Measurements from ENCODE around the gene HNF4A.
A peak's percentile ranks its signal among the peaks of the same experiment; 100 is the strongest.
"Not testable (repeated sequence)": the region's sequence is repeated elsewhere in the genome, so short reads cannot be mapped to it uniquely, and the experiment has no call there.

The HNF4A gene

GRCh38 chr20:44355498-44356352 lies at the start of gene HNF4A:
Gene HNF4A (plus strand): TSS chr20:44355699. CDS start chr20:44355805, 106 bp downstream.
- DNase-seq, result no peak
- in situ Hi-C loops (cut with MboI; ENCODE audit: low pct_unique_long_range_greater_than_20kb, low sequenced_read_pairs), result no loop called here

- DNase-seq, result no peak
- in situ Hi-C loops (cut with MboI; ENCODE audit: low pct_unique_long_range_greater_than_20kb, low sequenced_read_pairs), result no loop called here
Observed at GRCh38 chr20:44306927-44307326, 48.6 kb upstream of the HNF4A start.

GRCh38 chr20:44309763-44310663 lies 45.5 kb upstream of the HNF4A start:
- in situ Hi-C loops (cut with MboI; ENCODE audit: low pct_unique_long_range_greater_than_20kb, low sequenced_read_pairs), result no loop called here
- DNase-seq, result peak; percentile 57

- DNase-seq, result peak; percentile 95
- in situ Hi-C loops (cut with MboI; ENCODE audit: low pct_unique_long_range_greater_than_20kb, low sequenced_read_pairs), result no loop called here
Observed at GRCh38 chr20:44310664-44311639, 44.5 kb upstream of the HNF4A start, which contains the start of gene FITM2. Gene FITM2 (minus strand): TSS chr20:44311202. CDS start chr20:44311148, 54 bp downstream.

GRCh38 chr20:44314870-44315269 lies 40.6 kb upstream of the HNF4A start:
- in situ Hi-C loops (cut with MboI; ENCODE audit: low pct_unique_long_range_greater_than_20kb, low sequenced_read_pairs), result no loop called here
- no peak for DNase-seq

GRCh38 chr20:44319839-44320422 lies 35.6 kb upstream of the HNF4A start:
- in situ Hi-C loops (cut with MboI; ENCODE audit: low pct_unique_long_range_greater_than_20kb, low sequenced_read_pairs), result no loop called here

GRCh38 chr20:44324343-44324742 lies 31.2 kb upstream of the HNF4A start:
- in situ Hi-C loops (cut with MboI; ENCODE audit: low pct_unique_long_range_greater_than_20kb, low sequenced_read_pairs), result no loop called here

More at GRCh38 chr20:44319839-44320422, 35.6 kb upstream of the HNF4A start:
- DNase-seq, result no peak

GRCh38 chr20:44326391-44327159 lies 28.9 kb upstream of the HNF4A start:
- no peak for DNase-seq
- in situ Hi-C loops (cut with MboI; ENCODE audit: low pct_unique_long_range_greater_than_20kb, low sequenced_read_pairs), result no loop called here

More at GRCh38 chr20:44324343-44324742, 31.2 kb upstream of the HNF4A start:
- no peak for DNase-seq

GRCh38 chr20:44327748-44328147 lies 27.8 kb upstream of the HNF4A start:
- DNase-seq; in situ Hi-C loops (cut with MboI; ENCODE audit: low pct_unique_long_range_greater_than_20kb, low sequenced_read_pairs): not testable (repeated sequence)

GRCh38 chr20:44328428-44328827 lies 27.1 kb upstream of the HNF4A start:
- in situ Hi-C loops (cut with MboI; ENCODE audit: low pct_unique_long_range_greater_than_20kb, low sequenced_read_pairs), result no loop called here
- no peak for DNase-seq

GRCh38 chr20:44331201-44331600 lies 24.3 kb upstream of the HNF4A start:
- in situ Hi-C loops (cut with MboI; ENCODE audit: low pct_unique_long_range_greater_than_20kb, low sequenced_read_pairs), result no loop called here

GRCh38 chr20:44334306-44334705 lies 21.2 kb upstream of the HNF4A start:
- DNase-seq, result no peak
- in situ Hi-C loops (cut with MboI; ENCODE audit: low pct_unique_long_range_greater_than_20kb, low sequenced_read_pairs), result no loop called here

More at GRCh38 chr20:44331201-44331600, 24.3 kb upstream of the HNF4A start:
- DNase-seq, result no peak

- DNase-seq, result no peak
- in situ Hi-C loops (cut with MboI; ENCODE audit: low pct_unique_long_range_greater_than_20kb, low sequenced_read_pairs), result no loop called here
Observed at GRCh38 chr20:44334709-44335108, 20.8 kb upstream of the HNF4A start.

GRCh38 chr20:44335675-44336074 lies 19.8 kb upstream of the HNF4A start:
- no peak for DNase-seq
- in situ Hi-C loops (cut with MboI; ENCODE audit: low pct_unique_long_range_greater_than_20kb, low sequenced_read_pairs), result no loop called here

- in situ Hi-C loops (cut with MboI; ENCODE audit: low pct_unique_long_range_greater_than_20kb, low sequenced_read_pairs), result no loop called here
- no peak for DNase-seq
Observed at GRCh38 chr20:44336086-44336485, 19.4 kb upstream of the HNF4A start.

GRCh38 chr20:44336725-44337380 lies 18.6 kb upstream of the HNF4A start, which contains the start of gene R3HDML:
Gene R3HDML (plus strand): TSS chr20:44337043. CDS start chr20:44337158, 115 bp downstream.
- in situ Hi-C loops (cut with MboI; ENCODE audit: low pct_unique_long_range_greater_than_20kb, low sequenced_read_pairs), result no loop called here
- no peak for DNase-seq

GRCh38 chr20:44342248-44342647 lies 13.3 kb upstream of the HNF4A start:
- no peak for DNase-seq
- in situ Hi-C loops (cut with MboI; ENCODE audit: low pct_unique_long_range_greater_than_20kb, low sequenced_read_pairs), result no loop called here
